Heart left ventricle (tissue), 16 donors: ENCODE data around the gene PALLD. TPM values are rescaled to one million over a fixed set of nuclear protein-coding genes. Genes with fewer than 3 reads are reported as not detected.

Source experiments
- ATAC-seq, 4 donors: fragments of 200-7000 bp; cut with Tn5 transposase; one replicate each; pipeline ENCODE4 v1.9.1; 2020 to 2022; ENCODE audit warnings: moderate library complexity in 4 of 4, mild to moderate bottlenecking in 3 of 4, moderate number of reproducible peaks in 1 of 4
- DNase-seq, 5 donors: peaks; one replicate each; pipeline ENCODE4 v3.0.0-alpha.2; 2020
- H3K27ac ChIP-seq, 12 donors: fragments of 200-600 bp; sonication (generic) in 4 of 12; one replicate each; pipeline versions ENCODE4 v1.5.0 to v1.8.0; 2016 to 2022; ENCODE audit warnings: mild to moderate bottlenecking in 2 of 12
- H3K27me3 ChIP-seq, 9 donors: fragments of 200-600 bp; sonication (generic) in 2 of 9; one replicate each; pipeline versions ENCODE4 v1.5.1 to v1.8.0; 2016 to 2022; ENCODE audit warnings: mild to moderate bottlenecking in 3 of 9
- H3K36me3 ChIP-seq, 9 donors: fragments of 200-600 bp; sonication (generic) in 2 of 9; one replicate each; pipeline versions ENCODE4 v1.5.0 to v1.8.0; 2018 to 2022; ENCODE audit warnings: mild to moderate bottlenecking in 2 of 9
- H3K4me1 ChIP-seq, 12 donors: fragments of 200-600 bp; sonication (generic) in 4 of 12; one replicate each; pipeline versions ENCODE4 v1.5.0 to v1.8.0; 2016 to 2022; ENCODE audit warnings: mild to moderate bottlenecking in 3 of 12
- H3K4me3 ChIP-seq, 12 donors: fragments of 200-600 bp; sonication (generic) in 4 of 12; one replicate each; pipeline versions ENCODE4 v1.5.0 to v1.8.0; 2017 to 2022; ENCODE audit warnings: mild to moderate bottlenecking in 9 of 12, moderate library complexity in 4 of 12
- H3K9me3 ChIP-seq, 12 donors: fragments of 200-600 bp; sonication (generic) in 4 of 12; one replicate each; pipeline versions ENCODE4 v1.5.0 to v1.8.0; 2016 to 2022; ENCODE audit warnings: mild to moderate bottlenecking in 1 of 12
- POLR2A ChIP-seq, 2 donors: fragments of 450-650 bp; IDR thresholded peaks; one replicate each; pipeline ENCODE4 v1.6.1; 2017; ENCODE audit warnings: antibody characterized with exemption in 2 of 2, mild to moderate bottlenecking in 2 of 2, moderate library complexity in 2 of 2
- WGBS, 4 donors: extraction: QIAGEN DNeasy Blood & Tissue Kit in 2 of 4; methylation state at CpG; one replicate each; pipeline versions ENCODE4 v1.1.5 to v1.1.7; 2013 to 2018; 5-methylcytosine and 5-hydroxymethylcytosine counted together
- intact Hi-C, 10 donors: fragments of 100-400 bp; cut with DNase I; formaldehyde crosslinking; loops; one replicate each; pipeline versions ENCODE4 v1.11.1 to v1.14.2; 2022
- polyA plus RNA-seq, 2 donors: library from polyadenylated mRNA; stranded (reverse); fragments of 200-250 nt; gene quantifications; one replicate each; pipeline ENCODE4 v1.2.3, GENCODE V29; 2013
- total RNA-seq, 9 donors: library from RNA; depleted of rRNA in 2 of 9; stranded (reverse); fragments of >200 nt in 2 of 9; fragmentation: NEBNext Ultra II Directional in 3 of 9; extraction: Animal tissue kit (Norgen Biotek cat#: 25700) in 3 of 9; gene quantifications; one replicate each; pipeline versions ENCODE4 v1.1.0 to v1.2.4, GENCODE V29; 2016 to 2023
- TF ChIP-seq, protein P1 (sequence below), 12 donors: fragments of 200-600 bp; sonication (generic) in 4 of 12; IDR thresholded peaks; one replicate each; pipeline versions ENCODE4 v1.5.0 to v1.8.0; 2018 to 2022; ENCODE audit warnings: antibody characterized with exemption in 12 of 12, mild to moderate bottlenecking in 5 of 12
- donor health status: ischemic (EF 13 %, LVEDD 7.1; RV severe dilation, severe dysfunction).
- donor health status: healthy with polysubstance abuse.
- donor health status: DM: no; HTN: yes; CAD: no.
- donor health status: DM: no; HTN: no; CAD: no.
- donor health status: ischemic (EF 25% LVEDD 6.9; RV normal size, moderate dysfunction).
- donor health status: ischemic (EF 25% LVEDD 5.7; RV mildly dilated, moderate dysfunction).
- donor health status: healthy.
- donor health status: DM: yes; HTN: yes; CAD: no.
- donor health status: ischemic (EF 35%, LVEDD 5.7; RV mildly dilated, moderate dysfunction).
- donor health status: nonischemic (EF 11% LVEDD 7.7; RV severe dilation, severe dysfunction).
- donor health status: DM: yes; HTN: yes; CAD: no.
- donor health status: PGD.
- donor health status: ischemic (EF 29% LVEDD 5.4; RV normal size, mild dysfunction).
- donor health status: nonischemic (EF 23%, LVEDD 6.1; RV moderate dilation, normal function).

Gene PALLD
- total and polyA plus RNA-seq, 11 donors = 193 to 1,428 (median 1,015) TPM

GRCh38 chr4:168736860-168737805 is 240.3 kb downstream of the PALLD start:
- Histone ChIP-seq H3K9me3 (no peaks in the 10 kb centered on the region), H3K36me3 (no peaks in the 10 kb centered on the region), H3K27me3 (no peaks in the 10 kb centered on the region), H3K27ac (peak overlapping the region in 1 of 12 donors; percentile 13), H3K4me1 (peaks cover 0 to 55% (median 11%) of the 10 kb centered on the region in 12 donors), H3K4me3 (no peak overlapping the region)
- intact Hi-C loops = no loop called here
- TF ChIP-seq, protein P1, sequence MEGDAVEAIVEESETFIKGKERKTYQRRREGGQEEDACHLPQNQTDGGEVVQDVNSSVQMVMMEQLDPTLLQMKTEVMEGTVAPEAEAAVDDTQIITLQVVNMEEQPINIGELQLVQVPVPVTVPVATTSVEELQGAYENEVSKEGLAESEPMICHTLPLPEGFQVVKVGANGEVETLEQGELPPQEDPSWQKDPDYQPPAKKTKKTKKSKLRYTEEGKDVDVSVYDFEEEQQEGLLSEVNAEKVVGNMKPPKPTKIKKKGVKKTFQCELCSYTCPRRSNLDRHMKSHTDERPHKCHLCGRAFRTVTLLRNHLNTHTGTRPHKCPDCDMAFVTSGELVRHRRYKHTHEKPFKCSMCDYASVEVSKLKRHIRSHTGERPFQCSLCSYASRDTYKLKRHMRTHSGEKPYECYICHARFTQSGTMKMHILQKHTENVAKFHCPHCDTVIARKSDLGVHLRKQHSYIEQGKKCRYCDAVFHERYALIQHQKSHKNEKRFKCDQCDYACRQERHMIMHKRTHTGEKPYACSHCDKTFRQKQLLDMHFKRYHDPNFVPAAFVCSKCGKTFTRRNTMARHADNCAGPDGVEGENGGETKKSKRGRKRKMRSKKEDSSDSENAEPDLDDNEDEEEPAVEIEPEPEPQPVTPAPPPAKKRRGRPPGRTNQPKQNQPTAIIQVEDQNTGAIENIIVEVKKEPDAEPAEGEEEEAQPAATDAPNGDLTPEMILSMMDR (IDR thresholded peaks at IDR 0.05) = no peak
- no peak for TF ChIP-seq POLR2A (IDR thresholded peaks at IDR 0.05)
- ATAC-seq = no peak
- 47 to 59% (median 55%) methylated on average over 7 of the region's 7 CpGs for WGBS, 4 donors
- DNase-seq = no peak

DNA sequence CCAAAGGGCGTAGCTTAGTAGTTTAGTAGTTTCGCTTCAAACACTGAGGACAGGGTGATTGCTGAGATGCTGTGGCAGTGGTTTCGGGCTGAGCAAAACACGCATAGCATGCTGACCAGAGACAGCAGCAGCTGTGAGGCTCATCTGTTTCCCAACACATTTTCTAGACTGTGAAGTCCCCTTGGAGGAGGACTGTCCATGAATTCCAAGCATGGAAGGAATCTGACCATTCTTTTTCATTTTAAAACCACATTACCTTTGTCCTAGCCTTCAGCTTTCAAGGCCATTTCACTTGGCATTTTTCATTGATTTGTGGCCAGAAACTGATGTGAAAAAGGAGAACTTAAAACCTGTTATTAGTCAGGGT is 240.9 kb downstream of the PALLD start:
- intact Hi-C loops = no loop called here
- WGBS, 4 donors = 89 to 96% (median 93%) methylated on average over 4 of the region's 4 CpGs
- Histone ChIP-seq H3K9me3 (no peaks in the 10 kb centered on the region), H3K4me3 (no peak overlapping the region), H3K27ac (peak overlapping the region in 1 of 12 donors; percentile 13), H3K36me3 (no peaks in the 10 kb centered on the region), H3K4me1 (peaks cover 0 to 50% (median 11%) of the 10 kb centered on the region in 12 donors), H3K27me3 (no peaks in the 10 kb centered on the region)
- TF ChIP-seq POLR2A (IDR thresholded peaks at IDR 0.05) = no peak
- TF ChIP-seq, protein P1 (IDR thresholded peaks at IDR 0.05) = no peak
- ATAC-seq (no peak), DNase-seq (no peak)

DNA sequence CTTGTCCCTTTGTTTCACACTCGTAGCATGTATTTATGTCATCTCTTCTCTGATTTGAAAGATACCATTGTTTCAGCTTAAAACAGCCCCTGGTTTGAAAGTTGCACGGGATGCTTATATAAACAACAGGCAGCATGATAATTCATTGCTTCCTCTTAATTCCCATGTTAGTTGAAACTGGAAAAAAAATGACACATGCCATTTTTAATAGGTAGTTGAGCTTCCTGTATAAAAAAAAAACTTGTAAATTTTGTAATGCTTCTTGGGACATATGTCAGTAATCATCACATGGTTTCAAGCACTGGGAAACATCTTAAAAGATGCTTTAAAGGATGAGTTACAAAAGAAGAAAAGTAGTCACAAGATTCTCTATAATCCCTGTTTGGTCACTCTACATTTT is 243.0 kb downstream of the PALLD start:
- ATAC-seq (no peak), DNase-seq (no peak)
- intact Hi-C loops = no loop called here
- no peaks in the 10 kb centered on the region for H3K27me3 ChIP-seq
- TF ChIP-seq POLR2A (IDR thresholded peaks at IDR 0.05) = no peak
- TF ChIP-seq, protein P1 (IDR thresholded peaks at IDR 0.05) = no peak
- no peak overlapping the region for H3K4me3 ChIP-seq
- no peaks in the 10 kb centered on the region for H3K36me3 ChIP-seq
- peaks cover 0 to 62% (median 19%) of the 10 kb centered on the region in 12 donors for H3K4me1 ChIP-seq
- WGBS, 4 donors = 29 to 46% (median 34%) methylated on average over 2 of the region's 2 CpGs
- H3K27ac ChIP-seq = no peak overlapping the region
- no peaks in the 10 kb centered on the region for H3K9me3 ChIP-seq

DNA sequence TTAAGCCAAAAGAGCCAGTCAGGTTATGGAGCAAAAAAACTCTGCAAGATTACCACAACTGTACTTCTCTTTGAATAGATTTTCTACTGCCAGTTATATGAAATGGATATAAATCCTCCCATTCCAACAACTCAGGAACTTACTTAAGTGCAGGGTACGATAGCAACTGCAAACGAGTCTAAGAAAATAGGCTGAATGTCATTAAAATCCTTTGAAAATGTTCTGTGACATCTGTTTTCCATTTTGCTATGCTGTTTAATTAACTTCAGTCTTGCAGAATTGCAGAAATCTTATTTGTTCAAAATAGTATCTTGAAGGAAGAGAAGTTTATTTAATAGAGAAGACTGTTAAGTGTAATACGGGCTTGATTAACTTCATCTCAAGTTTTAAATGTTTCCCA is 243.8 kb downstream of the PALLD start:
- no peak overlapping the region for H3K4me3 ChIP-seq
- no peaks in the 10 kb centered on the region for H3K36me3 ChIP-seq
- TF ChIP-seq, protein P1 (IDR thresholded peaks at IDR 0.05) = no peak
- TF ChIP-seq POLR2A (IDR thresholded peaks at IDR 0.05) = no peak
- H3K9me3 ChIP-seq = no peaks in the 10 kb centered on the region
- H3K27ac ChIP-seq = no peak overlapping the region
- 85 to 92% (median 88%) methylated on average over 3 of the region's 3 CpGs for WGBS, 4 donors
- H3K4me1 ChIP-seq = peaks cover 0 to 54% (median 15%) of the 10 kb centered on the region in 12 donors
- intact Hi-C loops = no loop called here
- no peak for DNase-seq
- no peak for ATAC-seq
- no peaks in the 10 kb centered on the region for H3K27me3 ChIP-seq
